ENCODE data around the gene ZBTB7C.

GRCh38 chr18:48290162-48290926 lies 118.8 kb downstream of the ZBTB7C start:
- TF ChIP-seq CTCF (conservative IDR thresholded peaks at IDR 0.05; ENCODE audit: low read length) (no peak), EZH2phosphoT487 (IDR thresholded peaks at IDR 0.05; ENCODE audit: borderline replicate concordance, low read depth, low read length) (no peak)

Data from OCI-LY7 (cell line).